ENCODE data around the gene HLA-E.
"Not testable (repeated sequence)": the region's sequence is repeated elsewhere in the genome, so short reads cannot be mapped to it uniquely, and the experiment has no call there.

The HLA-E gene

DNA sequence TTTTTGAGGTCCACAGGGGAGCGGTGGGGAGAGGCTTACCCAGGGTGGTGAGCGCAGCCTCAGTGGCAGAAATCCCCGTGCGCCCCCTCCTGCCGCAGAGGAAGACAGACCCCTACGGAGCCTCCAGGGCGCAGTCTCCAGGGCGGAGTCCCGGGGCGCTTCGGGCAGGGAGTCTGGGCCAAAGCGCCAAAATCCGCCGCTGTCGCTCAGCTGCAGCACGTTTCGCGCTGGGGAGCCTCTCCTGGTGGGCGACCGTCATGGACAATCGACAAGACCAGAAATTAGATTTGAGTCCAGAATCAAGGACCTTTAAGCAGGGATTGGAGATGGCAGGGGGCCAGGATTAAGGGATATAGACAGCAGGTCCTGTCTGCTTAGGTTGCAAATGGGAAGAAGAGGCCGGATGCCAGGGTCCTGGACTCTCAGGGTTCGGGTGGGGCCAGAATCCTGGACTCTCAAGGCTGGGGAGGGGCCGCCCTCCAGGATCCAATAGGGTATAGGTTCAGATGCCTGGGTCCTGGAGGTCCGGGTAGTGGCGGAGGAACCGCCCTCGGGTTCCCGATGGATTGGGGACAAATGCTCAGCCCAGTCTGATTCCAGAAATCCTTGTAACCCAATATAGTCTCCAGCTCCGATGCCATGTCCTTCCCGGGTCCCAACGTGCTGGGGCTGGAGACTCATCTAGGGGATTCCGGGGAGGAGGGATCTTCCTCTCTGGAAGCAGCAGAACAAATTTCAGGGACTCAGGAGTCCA lies 7.9 kb upstream of the HLA-E start:
- DNase-seq (ENCODE audit: low spot score) = no peak

DNA sequence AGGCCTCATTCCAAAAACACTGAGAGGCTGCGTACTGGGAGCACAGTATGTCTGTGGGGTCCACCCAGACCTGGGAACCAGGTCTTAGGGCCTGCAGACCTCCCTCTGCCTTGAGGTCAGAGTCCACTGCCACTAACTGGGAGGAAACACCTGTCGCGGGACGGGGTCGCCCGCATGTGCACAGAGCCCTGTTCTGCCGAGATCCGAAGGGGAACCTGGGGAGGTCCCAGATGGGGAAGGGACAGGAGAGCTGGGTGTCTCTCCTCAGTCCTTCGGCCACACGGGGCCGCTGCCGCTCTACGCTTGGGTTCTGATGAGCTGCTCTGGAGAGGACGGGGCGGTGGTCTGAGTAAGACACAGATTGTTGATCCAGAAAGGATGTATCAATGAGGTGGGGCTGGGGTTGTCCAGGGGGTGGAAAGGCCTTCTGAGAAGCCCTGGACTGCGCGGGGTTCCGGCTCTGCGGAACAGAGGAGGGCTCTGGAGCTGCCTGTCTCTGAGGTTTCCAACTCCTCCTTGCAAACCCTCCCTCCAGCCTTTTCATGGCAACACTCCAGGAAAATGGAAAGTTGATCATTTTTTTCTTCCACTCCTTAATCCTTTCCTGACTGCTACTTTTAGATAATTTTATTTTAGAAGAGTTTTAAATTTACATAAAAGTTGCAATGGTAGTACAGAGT lies 7.2 kb upstream of the HLA-E start:
- peak; percentile 80 for DNase-seq (ENCODE audit: low spot score)

DNA sequence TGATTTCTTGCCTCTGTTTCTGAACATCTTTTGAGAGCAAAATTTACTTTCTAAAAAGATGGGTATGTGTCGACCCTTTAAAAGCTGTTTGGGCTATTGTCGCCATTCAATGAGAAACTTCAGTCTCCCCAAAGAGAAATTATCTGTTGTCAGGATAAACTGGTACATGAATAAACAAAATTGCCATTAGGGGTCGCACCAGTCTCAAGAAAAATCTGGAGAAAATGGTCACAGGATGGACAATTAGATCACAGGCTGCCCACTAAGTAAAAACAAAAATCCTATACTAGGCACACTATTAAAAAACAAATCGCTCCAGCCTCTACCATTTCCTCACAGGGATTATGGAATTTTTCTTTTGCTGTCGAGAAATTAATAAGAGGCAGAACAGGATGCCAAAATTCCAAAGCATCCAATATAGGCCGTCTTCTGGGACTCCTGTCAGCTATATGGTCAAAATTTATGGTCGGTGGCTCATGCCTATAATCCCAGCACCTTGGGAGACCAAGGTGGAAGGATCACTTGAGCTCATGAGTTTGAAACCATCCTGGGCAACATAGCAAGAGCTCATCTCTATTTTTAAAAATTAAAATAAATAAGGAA lies 5.5 kb upstream of the HLA-E start:
- DNase-seq (ENCODE audit: low spot score) = no peak

DNA sequence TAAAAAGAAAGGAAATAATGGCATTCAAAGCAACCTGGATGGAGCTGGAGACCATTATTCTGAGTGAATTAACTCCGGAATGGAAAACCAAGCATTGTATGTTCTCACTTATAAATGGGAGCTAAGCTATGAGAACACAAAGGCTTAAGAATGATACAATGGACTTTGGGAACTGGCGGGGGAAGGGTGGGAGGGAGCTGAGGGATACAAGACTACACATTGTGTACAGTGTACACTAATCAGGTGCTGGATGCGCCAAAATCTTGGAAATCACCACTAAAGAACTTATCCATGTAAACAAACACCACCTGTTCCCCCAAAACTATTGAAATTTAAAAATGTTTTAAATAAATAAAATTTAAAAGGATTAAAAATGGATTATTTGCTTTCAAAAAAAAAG lies 4.1 kb upstream of the HLA-E start:
- no peak for DNase-seq (ENCODE audit: low spot score)

DNA sequence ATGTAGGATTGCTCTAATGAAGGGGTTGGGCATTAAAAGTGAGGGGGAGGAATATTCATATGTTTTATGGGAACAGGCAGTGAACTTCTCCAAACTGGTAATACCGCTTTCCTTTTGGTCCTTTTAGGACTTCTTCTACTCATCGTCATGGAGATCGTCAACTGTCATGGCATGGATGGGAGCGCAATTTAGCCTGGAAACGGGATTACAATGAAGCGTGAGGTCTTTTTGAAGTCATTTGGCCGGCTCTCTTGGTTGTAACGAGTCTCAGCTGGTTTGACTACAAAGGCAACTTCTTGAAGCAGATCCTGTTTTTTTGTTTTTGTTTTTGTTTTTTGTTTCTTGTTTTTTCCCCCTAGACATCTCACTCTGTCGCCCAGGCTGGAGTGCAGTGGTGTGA lies 1.4 kb upstream of the HLA-E start:
- DNase-seq (ENCODE audit: low spot score) = no peak

DNA sequence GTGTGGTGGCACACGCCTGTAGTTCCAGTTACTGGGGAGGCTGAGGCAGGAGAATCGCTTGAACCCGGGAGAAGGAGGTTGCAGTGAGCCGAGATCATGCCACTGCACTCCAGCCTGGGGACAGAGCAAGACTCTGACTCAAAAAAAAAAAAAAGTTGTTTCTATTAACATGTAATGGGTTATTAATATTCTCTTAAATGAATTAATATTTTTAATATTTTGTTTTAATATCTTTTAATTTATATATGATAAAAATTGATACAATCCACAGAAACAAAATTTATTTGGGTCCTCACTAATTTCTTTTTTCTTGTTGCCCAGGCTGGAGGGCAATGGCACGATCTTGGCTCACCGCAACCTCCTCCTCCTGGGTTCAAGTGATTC lies 620 bp upstream of the HLA-E start:
- not testable (repeated sequence) for DNase-seq (ENCODE audit: low spot score)

DNA sequence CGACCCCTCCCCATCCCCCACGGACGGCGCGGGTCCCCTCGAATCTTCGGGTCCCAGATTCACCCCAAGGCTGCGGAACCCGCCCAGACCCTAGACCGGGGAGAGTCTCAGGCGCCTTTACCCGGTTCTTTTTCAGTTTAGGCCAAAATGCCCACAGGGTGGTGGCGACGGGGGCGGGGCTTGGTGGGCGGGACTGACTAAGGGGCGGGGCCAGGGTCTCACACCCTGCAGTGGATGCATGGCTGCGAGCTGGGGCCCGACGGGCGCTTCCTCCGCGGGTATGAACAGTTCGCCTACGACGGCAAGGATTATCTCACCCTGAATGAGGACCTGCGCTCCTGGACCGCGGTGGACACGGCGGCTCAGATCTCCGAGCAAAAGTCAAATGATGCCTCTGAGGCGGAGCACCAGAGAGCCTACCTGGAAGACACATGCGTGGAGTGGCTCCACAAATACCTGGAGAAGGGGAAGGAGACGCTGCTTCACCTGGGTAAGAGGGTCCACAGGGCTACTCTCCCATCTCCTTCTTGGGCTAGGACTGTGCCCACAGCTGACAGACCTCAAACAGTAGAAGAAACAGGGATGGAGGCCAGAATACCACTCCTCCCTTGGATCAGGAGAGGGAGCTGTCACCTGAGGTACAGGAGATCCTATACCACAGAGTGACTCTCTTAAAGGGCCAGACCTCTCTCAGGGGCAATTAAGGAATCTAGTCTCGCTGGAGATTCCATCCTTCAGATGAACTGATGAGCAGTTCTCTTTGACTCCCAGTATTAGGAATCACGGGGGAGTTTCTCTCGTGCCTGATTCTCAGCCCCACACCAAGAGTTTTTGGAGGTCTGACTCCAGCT lies 942 bp downstream of the HLA-E start:
- peak; percentile 64 for DNase-seq (ENCODE audit: low spot score)

DNA sequence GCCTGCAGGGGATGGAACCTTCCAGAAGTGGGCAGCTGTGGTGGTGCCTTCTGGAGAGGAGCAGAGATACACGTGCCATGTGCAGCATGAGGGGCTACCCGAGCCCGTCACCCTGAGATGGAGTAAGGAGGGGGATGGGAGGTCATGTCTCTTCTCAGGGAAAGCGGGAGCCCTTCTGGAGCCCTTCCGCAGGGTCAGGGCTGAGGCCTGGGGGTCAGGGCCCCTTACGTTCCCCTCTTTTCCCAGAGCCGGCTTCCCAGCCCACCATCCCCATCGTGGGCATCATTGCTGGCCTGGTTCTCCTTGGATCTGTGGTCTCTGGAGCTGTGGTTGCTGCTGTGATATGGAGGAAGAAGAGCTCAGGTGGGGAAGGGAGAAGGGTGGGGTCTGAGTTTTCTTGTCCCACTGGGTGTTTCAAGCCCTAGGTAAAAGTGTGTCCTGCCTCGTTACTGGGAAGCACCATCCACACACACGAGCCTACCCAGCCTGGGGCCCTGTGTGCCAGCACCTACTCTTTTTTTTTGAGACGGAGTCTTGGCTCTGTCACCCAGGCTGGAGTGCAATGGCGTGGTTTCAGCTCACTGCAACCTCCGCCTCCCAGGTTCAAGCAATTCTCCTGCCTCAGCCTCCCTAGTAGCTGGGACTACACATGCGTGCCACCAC lies 2.1 kb downstream of the HLA-E start:
- not testable (repeated sequence) for DNase-seq (ENCODE audit: low spot score)

DNA sequence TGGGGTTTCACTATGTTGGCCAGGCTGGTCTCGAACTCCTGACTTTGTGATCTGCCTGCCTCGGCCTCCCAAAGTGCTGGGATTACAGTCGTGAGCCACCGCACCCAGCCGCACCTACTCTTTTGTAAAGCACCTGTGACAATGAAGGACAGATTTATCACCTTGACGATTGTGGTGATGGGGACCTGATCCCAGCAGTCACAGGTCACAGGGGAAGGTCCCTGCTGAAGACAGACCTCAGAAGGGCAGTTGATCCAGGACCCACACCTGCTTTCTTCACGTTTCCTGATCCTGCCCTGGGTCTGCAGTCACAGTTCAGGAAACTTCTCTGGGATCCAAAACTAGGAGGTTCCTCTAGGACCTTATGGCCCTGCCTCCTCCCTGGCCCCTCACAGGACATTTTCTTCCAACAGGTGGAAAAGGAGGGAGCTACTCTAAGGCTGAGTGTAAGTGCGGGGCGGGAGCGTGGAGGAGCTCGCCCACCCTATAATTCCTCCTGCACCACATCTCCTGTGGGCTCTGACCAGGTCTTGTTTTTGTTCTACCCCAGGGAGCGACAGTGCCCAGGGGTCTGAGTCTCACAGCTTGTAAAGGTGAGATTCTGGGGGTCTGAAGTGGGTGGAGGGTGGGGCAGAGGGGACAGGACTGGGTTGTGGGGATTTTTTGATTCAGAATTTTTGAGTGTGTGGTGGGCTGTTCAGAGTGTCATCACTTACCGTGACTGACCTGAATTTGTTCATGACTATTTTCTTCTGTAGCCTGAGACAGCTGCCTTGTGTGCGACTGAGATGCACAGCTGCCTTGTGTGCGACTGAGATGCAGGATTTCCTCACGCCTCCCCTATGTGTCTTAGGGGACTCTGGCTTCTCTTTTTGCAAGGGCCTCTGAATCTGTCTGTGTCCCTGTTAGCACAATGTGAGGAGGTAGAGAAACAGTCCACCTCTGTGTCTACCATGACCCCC lies 3.0 kb downstream of the HLA-E start:
- DNase-seq (ENCODE audit: low spot score) = no peak

DNA sequence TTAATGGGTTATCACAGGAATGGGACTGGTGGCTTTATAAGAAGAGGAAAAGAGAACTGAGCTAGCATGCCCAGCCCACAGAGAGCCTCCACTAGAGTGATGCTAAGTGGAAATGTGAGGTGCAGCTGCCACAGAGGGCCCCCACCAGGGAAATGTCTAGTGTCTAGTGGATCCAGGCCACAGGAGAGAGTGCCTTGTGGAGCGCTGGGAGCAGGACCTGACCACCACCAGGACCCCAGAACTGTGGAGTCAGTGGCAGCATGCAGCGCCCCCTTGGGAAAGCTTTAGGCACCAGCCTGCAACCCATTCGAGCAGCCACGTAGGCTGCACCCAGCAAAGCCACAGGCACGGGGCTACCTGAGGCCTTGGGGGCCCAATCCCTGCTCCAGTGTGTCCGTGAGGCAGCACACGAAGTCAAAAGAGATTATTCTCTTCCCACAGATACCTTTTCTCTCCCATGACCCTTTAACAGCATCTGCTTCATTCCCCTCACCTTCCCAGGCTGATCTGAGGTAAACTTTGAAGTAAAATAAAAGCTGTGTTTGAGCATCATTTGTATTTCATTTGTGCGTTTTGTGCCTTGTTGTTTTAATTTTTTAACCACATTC lies 4.4 kb downstream of the HLA-E start:
- DNase-seq (ENCODE audit: low spot score) = no peak

DNA sequence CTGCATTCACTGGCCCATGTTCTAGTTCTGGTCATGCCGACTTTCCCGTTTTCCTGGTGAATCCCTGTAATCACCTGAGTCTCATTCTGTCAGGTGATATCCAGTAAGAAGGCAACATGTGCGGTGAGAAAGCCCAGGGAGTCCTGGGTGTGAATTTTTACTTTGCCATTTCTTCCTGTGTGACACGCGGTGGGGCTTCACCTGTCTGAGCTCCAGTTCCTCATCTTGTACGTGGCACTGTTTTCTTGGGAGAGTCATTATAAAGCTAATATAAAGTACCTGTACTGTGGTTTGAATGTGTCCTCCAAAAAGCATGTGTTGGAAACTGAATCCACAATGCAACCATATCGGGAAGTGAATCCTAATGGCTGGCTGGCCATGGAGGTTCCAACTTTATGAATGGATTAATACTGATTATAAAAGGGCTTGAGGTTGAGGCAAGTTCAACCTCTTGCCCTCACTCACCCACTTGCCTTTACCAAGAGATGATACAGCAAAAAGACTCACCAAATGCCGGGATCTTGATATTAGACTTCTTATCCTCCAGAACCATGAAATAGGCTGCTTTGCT lies 5.1 kb downstream of the HLA-E start:
- DNase-seq (ENCODE audit: low spot score) = no peak

DNA sequence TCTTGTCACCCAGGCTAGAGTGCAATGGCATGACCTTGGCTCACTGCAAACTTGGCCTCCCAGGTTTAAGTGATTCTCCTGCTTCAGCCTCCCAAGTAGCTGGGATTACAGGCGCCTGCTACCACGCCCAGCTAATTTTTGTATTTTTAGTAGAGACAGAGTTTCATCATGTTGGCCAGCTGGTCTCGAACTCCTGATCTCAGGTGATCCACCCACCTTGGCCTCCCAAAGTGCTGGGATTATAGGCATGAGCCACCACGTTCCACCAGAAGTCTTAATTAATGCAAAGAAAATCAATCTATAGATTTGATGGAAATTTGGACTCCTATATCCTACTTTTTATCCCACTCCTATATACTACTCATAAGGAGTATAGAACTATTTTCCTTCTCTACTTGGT lies 5.8 kb downstream of the HLA-E start:
- DNase-seq (ENCODE audit: low spot score) = not testable (repeated sequence)

DNA sequence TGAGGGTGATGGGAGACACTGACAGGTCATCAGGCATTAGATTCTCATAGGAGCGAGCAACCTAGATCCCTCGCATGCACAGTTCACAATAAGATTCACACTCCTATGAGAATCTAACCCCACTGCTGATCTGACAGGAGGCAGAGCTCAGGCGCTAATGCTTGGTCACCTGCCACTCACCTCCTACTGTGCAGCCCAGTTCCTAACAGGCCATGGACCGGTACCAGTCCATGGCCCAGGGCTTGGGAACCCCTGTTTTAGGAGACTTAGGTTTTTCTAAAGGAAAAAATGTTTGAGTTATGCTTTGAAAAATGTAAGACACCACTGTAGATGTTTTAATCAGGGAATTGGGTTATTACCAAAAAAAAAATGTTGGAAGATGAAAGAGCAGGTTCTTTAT lies 6.7 kb downstream of the HLA-E start:
- no peak for DNase-seq (ENCODE audit: low spot score)

DNA sequence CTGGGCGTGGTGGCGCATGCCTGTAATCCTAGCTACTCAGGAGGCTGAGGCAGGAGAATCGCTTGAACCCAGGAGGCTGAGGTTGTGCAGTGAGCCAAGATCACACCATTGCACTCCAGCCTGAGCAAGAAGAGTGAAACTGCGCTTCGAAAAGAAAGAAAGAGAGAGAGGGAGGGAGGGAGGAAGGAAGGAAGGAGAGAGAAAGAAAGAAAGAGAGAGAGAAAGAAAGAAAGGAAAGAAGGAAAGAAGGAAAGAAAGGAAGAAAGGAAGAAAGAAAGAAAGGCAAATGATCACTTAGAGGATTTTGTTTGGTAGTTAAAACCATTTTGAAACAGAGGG lies 7.9 kb downstream of the HLA-E start:
- DNase-seq (ENCODE audit: low spot score) = not testable (repeated sequence)

DNA sequence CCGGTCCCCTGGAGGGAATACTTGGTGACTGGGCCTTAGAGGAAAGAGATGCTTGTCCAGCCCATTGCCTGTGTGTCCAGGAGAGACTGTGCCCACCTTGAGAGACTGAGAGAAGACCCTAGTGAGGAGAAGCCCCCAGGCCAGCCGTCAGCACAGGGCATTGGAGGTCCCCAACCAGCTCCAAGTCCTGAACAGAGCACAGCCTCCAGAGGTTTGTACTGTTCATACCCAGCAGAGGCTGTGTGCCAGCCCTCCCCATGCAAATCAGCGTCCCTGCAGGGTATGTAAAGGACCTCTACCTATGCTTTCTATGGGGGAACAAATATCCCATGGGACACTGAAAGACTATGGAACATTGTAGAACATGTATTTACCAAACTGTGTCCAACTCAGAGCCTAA lies 8.4 kb downstream of the HLA-E start:
- DNase-seq (ENCODE audit: low spot score) = no peak

DNA sequence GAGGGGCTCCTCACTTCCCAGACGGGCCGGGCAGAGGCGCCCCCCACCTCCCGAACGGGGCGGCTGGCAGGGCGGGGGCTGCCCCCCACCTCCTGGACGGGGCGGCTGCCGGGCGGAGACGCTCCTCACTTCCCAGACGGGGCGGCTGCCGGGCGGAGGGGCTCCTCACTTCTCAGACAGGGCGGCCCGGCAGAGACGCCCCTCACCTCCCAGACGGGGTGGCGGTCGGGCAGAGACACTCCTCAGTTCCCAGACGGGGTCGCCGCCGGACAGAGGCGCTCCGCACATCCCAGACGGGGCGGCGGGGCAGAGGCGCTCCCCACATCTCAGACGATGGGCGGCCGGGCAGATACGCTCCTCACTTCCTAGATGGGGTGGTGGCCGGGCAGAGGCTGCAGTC lies 9.4 kb downstream of the HLA-E start:
- not testable (repeated sequence) for DNase-seq (ENCODE audit: low spot score)

DNA sequence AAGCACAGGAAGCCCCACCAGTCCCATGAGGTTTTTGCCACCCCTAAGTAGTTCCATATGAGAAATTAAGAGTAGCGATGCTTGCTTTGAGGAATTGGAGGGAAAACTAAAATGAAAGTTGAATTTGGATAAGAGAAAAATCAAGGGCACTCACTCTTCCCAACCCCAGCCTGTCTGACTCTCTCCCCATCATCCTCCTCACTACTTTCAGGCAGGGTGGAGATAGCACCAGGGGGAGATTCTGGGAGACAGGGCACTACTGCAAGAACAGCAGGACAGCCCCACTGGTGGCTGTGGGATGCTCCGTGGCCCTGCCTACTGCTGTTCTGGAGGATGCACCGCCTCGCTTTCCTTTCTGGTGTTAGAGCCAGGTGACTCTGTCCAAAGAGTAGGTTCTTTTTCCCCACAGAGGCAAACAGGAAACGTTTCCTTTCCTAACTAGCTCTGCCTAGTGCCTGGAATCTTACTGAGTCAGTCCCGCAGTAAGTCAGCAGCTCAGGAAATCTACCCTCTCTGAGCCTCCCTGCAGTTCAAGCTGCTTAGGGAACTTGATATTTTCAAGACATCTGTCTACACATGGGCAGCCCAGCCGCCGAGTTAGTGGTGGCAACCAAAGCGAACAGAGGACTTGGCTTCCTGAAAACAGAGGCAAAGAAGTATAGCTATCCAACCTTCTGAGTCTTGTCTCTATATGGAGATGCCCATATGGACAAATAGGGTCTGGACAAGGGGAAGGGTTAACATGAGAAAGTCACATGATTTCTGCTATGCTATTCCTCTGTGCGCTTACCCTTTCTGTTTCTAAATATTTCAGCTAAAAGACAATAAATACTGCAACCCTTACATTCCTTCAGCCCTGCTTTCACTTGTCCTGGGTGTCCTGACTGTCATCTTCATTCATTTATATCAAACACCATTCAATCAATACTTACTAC lies 11.4 kb downstream of the HLA-E start:
- DNase-seq (ENCODE audit: low spot score) = no peak

DNA sequence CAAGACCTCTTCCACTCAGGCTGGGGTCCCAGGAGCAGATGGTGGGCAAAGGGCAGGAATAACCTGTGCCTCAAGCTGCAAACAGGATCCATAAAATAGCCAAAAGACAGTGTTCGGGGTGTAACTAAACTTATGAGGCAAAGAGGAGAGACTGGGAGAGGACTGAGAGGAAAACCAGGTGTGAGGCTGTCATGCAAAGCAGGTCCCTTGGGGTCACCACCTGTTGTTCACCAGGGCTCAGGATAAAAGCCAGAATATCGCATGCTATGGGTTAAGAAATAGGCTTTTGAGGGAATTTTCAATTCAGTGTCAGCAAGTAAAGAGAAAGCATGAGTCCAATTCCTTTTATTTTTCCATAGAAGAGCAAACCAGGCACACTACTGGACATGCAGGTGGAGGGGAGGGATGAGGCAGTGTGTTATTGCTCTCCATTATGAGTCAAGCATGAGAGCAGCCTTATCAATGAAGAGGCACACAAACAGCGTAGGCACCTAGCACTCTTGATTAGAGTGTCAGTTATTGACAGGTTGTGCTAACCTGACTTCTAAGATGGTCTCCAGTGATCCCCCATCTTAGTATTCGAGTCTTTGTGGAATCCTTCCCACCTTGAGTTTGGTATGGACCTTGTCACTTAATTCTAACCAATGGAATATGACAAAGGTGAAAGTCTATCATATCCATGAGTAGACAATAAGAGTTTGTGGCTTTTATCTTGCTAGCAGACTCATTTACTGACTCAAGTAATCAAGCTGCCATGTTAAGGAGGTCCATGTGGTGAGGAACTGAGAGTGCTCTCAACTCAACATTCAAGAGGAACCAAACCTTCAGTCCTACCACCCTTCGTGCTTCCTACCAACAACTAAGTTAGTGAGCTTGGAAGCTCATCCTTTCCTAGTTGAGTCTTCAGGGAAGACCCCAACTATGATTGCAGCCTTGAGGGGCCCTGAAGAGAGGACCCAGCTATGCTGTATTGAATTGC lies 18.8 kb downstream of the HLA-E start:
- no peak for DNase-seq (ENCODE audit: low spot score)
